Adrenal gland (tissue), 12 donors: Measurements from ENCODE around the gene CTTN. TPM values are rescaled to one million over a fixed set of nuclear protein-coding genes. Genes with fewer than 3 reads are reported as not detected.
"Not testable (repeated sequence)": the region's sequence is repeated elsewhere in the genome, so short reads cannot be mapped to it uniquely, and the experiment has no call there.

ENCODE experiments used
- DNase-seq, 7 donors: peaks; one replicate each; pipeline ENCODE4 v3.0.0-alpha.2; 2019 to 2020
- H3K27ac ChIP-seq, 5 donors: fragments of 200-600 bp; sonication (generic) in 4 of 5; 1 replicate in 3 of 5; 2 replicates in 2 of 5; pipeline versions ENCODE4 v1.5.1 to v1.8.0; 2016 to 2020; ENCODE audit warnings: mild to moderate bottlenecking in 1 of 5
- H3K27me3 ChIP-seq: fragments of 200-600 bp; 2 replicates; pipeline ENCODE4 v1.8.0; 2021
- H3K36me3 ChIP-seq, 2 donors: fragments of 200-600 bp; replicated peaks in 1 of 2; 1 replicate in 1 of 2; 2 replicates in 1 of 2; pipeline versions ENCODE4 v1.5.1 to v1.8.0; 2018 to 2022
- H3K4me1 ChIP-seq, 2 donors: fragments of 200-600 bp; replicated peaks in 1 of 2; 1 replicate in 1 of 2; 2 replicates in 1 of 2; pipeline versions ENCODE4 v1.5.1 to v1.8.0; 2018 to 2021
- H3K4me3 ChIP-seq, 4 donors: fragments of 200-600 bp; sonication (generic) in 3 of 4; one replicate each; pipeline ENCODE4 v1.5.1; 2016 to 2018
- H3K9me3 ChIP-seq, 3 donors: fragments of 200-600 bp; sonication (generic) in 1 of 3; replicated peaks in 1 of 3; 1 replicate in 2 of 3; 2 replicates in 1 of 3; pipeline versions ENCODE4 v1.5.1 to v1.8.0; 2016 to 2021
- POLR2A ChIP-seq, 2 donors: fragments of 450-650 bp; IDR thresholded peaks; one replicate each; pipeline ENCODE4 v1.6.1; 2017; ENCODE audit warnings: antibody characterized with exemption in 2 of 2, mild to moderate bottlenecking in 2 of 2, moderate library complexity in 1 of 2
- WGBS, 4 donors: extraction: QIAGEN DNeasy Blood & Tissue Kit in 2 of 4; methylation state at CpG; one replicate each; pipeline versions ENCODE4 v1.1.5 to v1.1.7; 2013 to 2017; 5-methylcytosine and 5-hydroxymethylcytosine counted together
- intact Hi-C, 2 donors: fragments of 100-400 bp; cut with DNase I; formaldehyde crosslinking; loops; one replicate each; pipeline versions ENCODE4 v1.14.1 to v1.15.0; 2022 to 2023
- polyA plus RNA-seq, 3 donors: library from polyadenylated mRNA; stranded (reverse); fragments of 200-250 nt in 2 of 3; fragments of 350-450 nt in 1 of 3; fragmentation: Illumina TruSeq in 1 of 3; extraction: RNeasy Lipid Tissue Mini Kit (QIAGEN cat#74804) in 1 of 3; gene quantifications; one replicate each; pipeline ENCODE4 v1.2.3, GENCODE V29; 2013 to 2014
- total RNA-seq, 9 donors: library from RNA; depleted of rRNA in 4 of 9; stranded (reverse); fragments of >200 nt in 4 of 9; fragments of 120-200 nt in 1 of 9; fragmentation: NEBNext Ultra II Directional in 1 of 9; extraction: Animal tissue kit (Norgen Biotek cat#: 25700) in 1 of 9; gene quantifications; one replicate each; pipeline versions ENCODE4 v1.1.0 to v1.2.4, GENCODE V29; 2013 to 2023
- TF ChIP-seq, protein P1 (sequence below), 6 experiments: fragments of 450-650 bp in 4 of 6; fragments of 200-600 bp in 2 of 6; sonication (generic) in 1 of 6; IDR thresholded peaks; 1 replicate in 5 of 6; 2 replicates in 1 of 6; pipeline versions ENCODE4 v1.5.1 to v1.8.0; 2016 to 2021; ENCODE audit warnings: antibody characterized with exemption in 6 of 6, mild to moderate bottlenecking in 2 of 6, moderate library complexity in 1 of 6
- donor health status: healthy with polysubstance abuse.
- donor health status: Bipolar disorder and iron deficiency.
- donor health status: DM: yes; HTN: yes; CAD: no.
- donor health status: DM: no; HTN: no; CAD: no.
- donor health status: DM: no; HTN: no; CAD: no.
- donor health status: DM: yes; HTN: yes; CAD: no.

CTTN gene
- total and polyA plus RNA-seq, 12 donors: 157 to 419 (median 266) TPM

DNA sequence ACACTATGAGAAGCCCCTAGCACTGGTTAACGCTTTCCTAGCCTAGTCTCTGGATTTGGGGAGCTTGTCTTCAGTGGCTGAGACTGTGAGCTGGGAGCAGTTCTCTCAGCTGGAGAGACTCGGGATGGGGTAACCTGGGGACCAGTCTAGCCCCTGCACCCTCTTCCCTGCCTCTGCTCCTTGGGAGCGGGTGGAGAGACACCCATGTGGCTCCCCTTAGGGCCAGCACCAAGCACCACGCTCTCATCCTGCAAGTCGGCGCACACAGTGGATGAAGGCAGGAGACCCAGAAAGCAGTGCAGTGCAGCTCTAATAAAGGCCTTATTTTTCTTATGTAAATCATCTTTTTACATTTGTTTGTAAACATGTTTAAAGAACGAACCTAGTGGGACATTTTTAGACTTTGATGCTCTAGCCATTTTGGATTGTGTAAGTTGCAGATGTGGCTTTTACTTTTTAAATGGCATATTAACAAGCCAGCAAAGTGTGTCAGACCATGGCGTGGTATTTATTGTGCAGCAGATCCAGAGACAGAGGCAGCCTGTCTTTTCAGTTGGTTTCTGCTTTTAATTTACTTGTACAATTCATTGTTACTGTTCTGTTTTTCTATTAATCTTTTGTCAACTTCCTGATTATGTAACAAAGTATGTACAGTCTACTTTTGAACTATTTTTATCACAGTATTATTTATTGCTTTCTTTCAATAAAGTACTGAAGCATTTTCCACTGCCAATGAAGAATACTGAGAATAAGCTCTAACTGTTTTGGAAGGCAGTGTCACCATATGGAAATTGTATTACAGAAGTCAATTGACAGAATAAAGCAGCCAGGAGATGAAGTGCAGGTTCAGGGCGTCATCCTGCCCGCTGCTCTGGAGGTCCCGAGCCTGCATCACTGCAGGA is 14.4 kb upstream of the CTTN start:
- intact Hi-C loops: no loop called here
- Histone ChIP-seq H3K9me3 (no peaks in the 10 kb centered on the region), H3K27me3 (no peaks in the 10 kb centered on the region), H3K4me3 (no peak overlapping the region), H3K27ac (peak overlapping the region in 4 of 5 donors; percentile 7 to 33 (median 16)), H3K36me3 (peaks cover 0 to 8% of the 10 kb centered on the region in 2 donors), H3K4me1 (peaks cover 12 to 16% of the 10 kb centered on the region in 2 donors)
- 69 to 82% (median 78%) methylated on average over 11 of the region's 11 CpGs for WGBS, 4 donors
- DNase-seq: peak in 1 of 7 donors; percentile 51
- TF ChIP-seq, protein P1, sequence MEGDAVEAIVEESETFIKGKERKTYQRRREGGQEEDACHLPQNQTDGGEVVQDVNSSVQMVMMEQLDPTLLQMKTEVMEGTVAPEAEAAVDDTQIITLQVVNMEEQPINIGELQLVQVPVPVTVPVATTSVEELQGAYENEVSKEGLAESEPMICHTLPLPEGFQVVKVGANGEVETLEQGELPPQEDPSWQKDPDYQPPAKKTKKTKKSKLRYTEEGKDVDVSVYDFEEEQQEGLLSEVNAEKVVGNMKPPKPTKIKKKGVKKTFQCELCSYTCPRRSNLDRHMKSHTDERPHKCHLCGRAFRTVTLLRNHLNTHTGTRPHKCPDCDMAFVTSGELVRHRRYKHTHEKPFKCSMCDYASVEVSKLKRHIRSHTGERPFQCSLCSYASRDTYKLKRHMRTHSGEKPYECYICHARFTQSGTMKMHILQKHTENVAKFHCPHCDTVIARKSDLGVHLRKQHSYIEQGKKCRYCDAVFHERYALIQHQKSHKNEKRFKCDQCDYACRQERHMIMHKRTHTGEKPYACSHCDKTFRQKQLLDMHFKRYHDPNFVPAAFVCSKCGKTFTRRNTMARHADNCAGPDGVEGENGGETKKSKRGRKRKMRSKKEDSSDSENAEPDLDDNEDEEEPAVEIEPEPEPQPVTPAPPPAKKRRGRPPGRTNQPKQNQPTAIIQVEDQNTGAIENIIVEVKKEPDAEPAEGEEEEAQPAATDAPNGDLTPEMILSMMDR (IDR thresholded peaks at IDR 0.05): no peak
- no peak for TF ChIP-seq POLR2A (IDR thresholded peaks at IDR 0.05)

DNA sequence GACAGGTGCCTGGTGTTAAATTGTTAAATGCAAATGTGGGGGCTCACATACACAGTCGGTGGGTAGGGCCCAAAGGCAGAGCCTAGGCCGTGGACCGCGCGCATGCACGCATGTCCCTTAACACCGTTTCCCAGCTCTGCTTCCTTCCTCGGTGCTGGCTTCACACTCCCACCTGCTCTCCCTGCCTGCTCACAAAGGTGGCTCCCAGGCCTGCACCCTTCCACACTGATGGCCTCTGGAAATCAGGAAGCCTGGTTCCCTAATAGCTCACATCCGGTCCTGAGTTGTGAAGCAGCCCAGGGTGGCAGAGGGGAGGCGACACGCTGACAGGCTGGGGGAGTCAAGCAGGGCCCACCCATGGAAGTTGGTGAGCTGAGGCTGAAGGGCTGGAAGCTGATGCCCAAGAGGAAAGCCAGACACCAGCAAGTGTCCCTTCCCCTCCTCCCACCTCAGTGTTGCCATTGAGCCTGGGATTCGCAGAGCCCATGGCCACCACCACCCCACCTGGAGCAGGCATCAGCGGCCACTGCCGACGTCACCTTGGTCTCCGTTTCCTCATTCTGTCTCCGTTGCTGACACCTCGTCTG is 13.7 kb upstream of the CTTN start:
- WGBS, 4 donors: 84 to 89% (median 86%) methylated on average over 16 to 18 of the region's 18 CpGs
- intact Hi-C loops: no loop called here
- Histone ChIP-seq H3K9me3 (no peaks in the 10 kb centered on the region), H3K27ac (peak overlapping the region in 4 of 5 donors; percentile 7 to 33 (median 16)), H3K27me3 (no peaks in the 10 kb centered on the region), H3K4me3 (no peak overlapping the region), H3K4me1 (peaks cover 12 to 16% of the 10 kb centered on the region in 2 donors), H3K36me3 (peaks cover 0 to 3% of the 10 kb centered on the region in 2 donors)
- TF ChIP-seq, protein P1 (IDR thresholded peaks at IDR 0.05): no peak
- TF ChIP-seq POLR2A (IDR thresholded peaks at IDR 0.05): no peak
- DNase-seq: peak in 1 of 7 donors; percentile 52

DNA sequence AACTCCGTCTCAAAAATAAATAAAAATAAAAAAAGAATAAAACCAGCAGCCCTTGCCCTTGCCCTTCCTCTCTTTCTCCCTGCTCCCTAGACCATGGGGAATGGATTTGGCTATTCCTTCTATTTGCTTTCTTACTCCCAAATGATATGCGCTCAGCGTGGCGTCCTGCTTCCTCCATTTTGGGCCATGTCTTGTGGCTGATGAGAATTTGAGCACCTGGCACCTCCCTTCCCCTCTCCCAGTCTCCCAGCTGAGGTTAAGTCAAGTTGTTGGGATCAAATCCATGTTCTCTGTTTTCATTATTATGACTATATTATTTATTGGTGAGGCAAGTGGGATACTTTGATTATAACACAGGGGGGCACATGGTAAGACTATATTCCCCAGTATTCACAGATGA is 10.8 kb upstream of the CTTN start:
- TF ChIP-seq POLR2A (IDR thresholded peaks at IDR 0.05): no peak
- TF ChIP-seq, protein P1 (IDR thresholded peaks at IDR 0.05): no peak
- 97 to 99% (median 97%) methylated on average over 4 of the region's 4 CpGs for WGBS, 4 donors
- no peak overlapping the region for H3K27ac ChIP-seq

DNA sequence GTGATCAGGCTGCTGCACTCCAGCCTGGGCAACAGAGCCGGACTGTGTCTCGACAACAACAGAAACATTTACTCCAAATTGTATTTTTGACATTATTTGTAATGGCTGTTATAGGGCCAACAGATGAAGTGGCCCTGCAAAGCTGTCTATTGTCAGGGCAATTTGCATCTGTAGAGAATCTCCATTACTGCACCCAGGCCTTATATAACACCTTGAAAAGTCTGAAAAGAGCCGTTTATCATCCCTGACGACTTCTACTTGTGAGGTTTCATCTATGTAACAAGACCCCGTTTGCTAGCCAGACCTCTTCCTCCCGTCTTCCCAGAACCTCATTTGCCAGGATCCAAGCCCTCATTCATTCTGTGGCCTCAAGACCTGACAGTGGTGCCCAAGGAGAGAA is 9.1 kb upstream of the CTTN start:
- no peak for DNase-seq
- 85 to 91% (median 90%) methylated on average over 6 of the region's 6 CpGs for WGBS, 4 donors
- no peaks in the 10 kb centered on the region for H3K36me3 ChIP-seq
- TF ChIP-seq POLR2A (IDR thresholded peaks at IDR 0.05): no peak
- TF ChIP-seq, protein P1 (IDR thresholded peaks at IDR 0.05): no peak
- H3K27ac ChIP-seq: no peak overlapping the region
- H3K4me3 ChIP-seq: no peak overlapping the region
- no peaks in the 10 kb centered on the region for H3K9me3 ChIP-seq
- intact Hi-C loops: no loop called here
- H3K4me1 ChIP-seq: peaks cover 5 to 6% of the 10 kb centered on the region in 2 donors
- no peaks in the 10 kb centered on the region for H3K27me3 ChIP-seq

More for the DNA sequence above, 10.8 kb upstream of the CTTN start:
- DNase-seq: peak in 1 of 7 donors; percentile 3
- H3K9me3 ChIP-seq: no peaks in the 10 kb centered on the region
- no peak overlapping the region for H3K4me3 ChIP-seq
- H3K4me1 ChIP-seq: peaks cover 12 to 16% of the 10 kb centered on the region in 2 donors
- peaks cover 0 to 3% of the 10 kb centered on the region in 2 donors for H3K36me3 ChIP-seq
- intact Hi-C loops: no loop called here
- no peaks in the 10 kb centered on the region for H3K27me3 ChIP-seq

DNA sequence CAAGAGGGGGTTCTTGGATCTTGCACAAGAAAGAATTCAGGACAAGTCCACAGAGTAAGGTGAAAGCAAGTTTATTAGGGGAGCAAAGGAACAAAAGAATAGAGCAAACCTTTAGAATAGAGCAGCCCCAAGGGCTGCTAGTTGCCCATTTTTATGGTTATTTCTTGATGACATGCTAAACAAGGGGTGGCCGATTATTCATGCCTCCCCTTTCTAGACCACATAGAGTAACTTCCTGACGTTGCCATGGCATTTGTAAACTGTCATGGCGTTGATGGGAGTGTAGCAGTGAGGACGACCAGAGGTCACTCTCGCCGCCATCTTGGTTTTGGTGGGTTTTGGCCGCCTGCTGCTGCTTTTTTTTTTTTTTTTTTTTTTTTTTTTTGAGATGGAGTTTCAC is 7.4 kb upstream of the CTTN start:
- DNase-seq, H3K27me3 ChIP-seq, H3K9me3 ChIP-seq, H3K4me3 ChIP-seq, intact Hi-C loops, H3K36me3 ChIP-seq, H3K4me1 ChIP-seq, H3K27ac ChIP-seq: not testable (repeated sequence)
- 94 to 98% (median 96%) methylated on average over 7 of the region's 7 CpGs for WGBS, 4 donors
